ENCODE results near the gene NKX6-2. TPM values are rescaled to one million over a fixed set of nuclear protein-coding genes. Genes with fewer than 3 reads are reported as not detected.

Gene NKX6-2
- total and polyA plus RNA-seq, 2 experiments from 2014 or later, result 0.24 to 9.3 TPM

GRCh38 chr10:132750936-132751335 is 35.0 kb downstream of the NKX6-2 start:
- Mint-ChIP-seq H3K4me1 (peaks cover 15% of the 10 kb centered on the region; the same call in 2 of the 3 replicates), H3K4me3 (no peak overlapping the region), H3K36me3 (ENCODE audit: low read depth) (peaks cover 11% of the 10 kb centered on the region), H3K9me3 (peaks cover 8% of the 10 kb centered on the region), H3K27ac (no peak overlapping the region), H3K27me3 (ENCODE audit: insufficient read depth, low read depth, poor library complexity) (peaks cover 2% of the 10 kb centered on the region)
- no peaks in the 10 kb centered on the region for H3K27me3 ChIP-seq (ENCODE audit: insufficient read depth)
- H3K36me3 ChIP-seq (ENCODE audit: insufficient read depth), result no peaks in the 10 kb centered on the region
- 0 out of 2 replicates have a peak, but pooled peaks cover 3% of the 10 kb centered on the region for H3F3A ChIP-seq (replicated peaks; ENCODE audit: low read depth)
- DNase-seq (ENCODE audit: low spot score) (no peak), ATAC-seq (no peak)
- H3K27ac ChIP-seq (ENCODE audit: low read depth), result no peak overlapping the region
- no peak for TF ChIP-seq REST (IDR thresholded peaks at IDR 0.05; ENCODE audit: unreplicated experiment)
- TF ChIP-seq CREB1 (CRISPR knock-in tag; IDR thresholded peaks at IDR 0.05; ENCODE audit: low read depth), result no peak
- TF ChIP-seq POLR2AphosphoS5 (IDR thresholded peaks at IDR 0.05; ENCODE audit: low read depth), result no peak
- no peak for TF ChIP-seq STAT1 (IDR thresholded peaks at IDR 0.05; ENCODE audit: unreplicated experiment)
- no peak for TF ChIP-seq ZNF462 (CRISPR knock-in tag; IDR thresholded peaks at IDR 0.05)
- TF ChIP-seq ETS1 (IDR thresholded peaks at IDR 0.05), result no peak
- TF ChIP-seq EZH2phosphoT487 (IDR thresholded peaks at IDR 0.05; ENCODE audit: unreplicated experiment), result no peak
- TF ChIP-seq JUNB (IDR thresholded peaks at IDR 0.05; ENCODE audit: unreplicated experiment), result no peak
- no peak for TF ChIP-seq CTCF (conservative IDR thresholded peaks at IDR 0.05; ENCODE audit: low read depth in 2 of 2)
- no peak for TF ChIP-seq NANOG (IDR thresholded peaks at IDR 0.05; ENCODE audit: borderline replicate concordance)
- H3K9me2 ChIP-seq (ENCODE audit: insufficient read depth), result no peaks in the 10 kb centered on the region
- H3K4me2 ChIP-seq, result no peak overlapping the region
- H3K79me2 ChIP-seq (replicated peaks; ENCODE audit: insufficient read depth), result no peaks in the 10 kb centered on the region
- peaks cover 3% of the 10 kb centered on the region; the same call in 1 of the 2 replicates for H3K4me1 ChIP-seq (ENCODE audit: insufficient read depth)
- no peaks in the 10 kb centered on the region for H4K20me1 ChIP-seq (replicated peaks; ENCODE audit: insufficient read depth)
- H3K4me3 ChIP-seq, result no peak overlapping the region
- H2AFZ ChIP-seq, result no peak overlapping the region
